ENCODE results near the gene CREG1.

- TF ChIP-seq TAF1 (IDR thresholded peaks at IDR 0.05; ENCODE audit: borderline replicate concordance, low read depth, low read length) (no peak), POLR2AphosphoS5 (IDR thresholded peaks at IDR 0.05; ENCODE audit: low read depth, low read length) (no peak)
Observed at GRCh38 chr1:167533851-167534300, 19.7 kb downstream of the CREG1 start.

Data from GM12892 (cell line).